GM19043 (cell line): Measurements from ENCODE around the gene ESYT1.
A peak's percentile ranks its signal among the peaks of the same experiment; 100 is the strongest.

Source experiments
- ATAC-seq: cut with Tn5 transposase; IDR thresholded peaks from one replicate; pipeline ENCODE4 v1.9.1; 2021; ENCODE audit warnings: low read depth; ENCODE audit not compliant: unreplicated experiment

ESYT1 gene

GRCh38 chr12:56127888-56128669 lies at the start of gene ESYT1:
ESYT1 (plus strand) TSS chr12:56128267; CDS start chr12:56128320, 53 bp downstream.
- peak; percentile 85 for ATAC-seq

GRCh38 chr12:56078427-56078826 lies 49.6 kb upstream of the ESYT1 start:
- ATAC-seq = no peak

- ATAC-seq = peak; percentile 75
These were observed 48.9 kb upstream of the ESYT1 start for GRCh38 chr12:56078931-56079722.

GRCh38 chr12:56079723-56080555 lies 48.1 kb upstream of the ESYT1 start, which contains the start of gene ERBB3:
ERBB3 (plus strand) TSS chr12:56080165; CDS start chr12:56080301, 136 bp downstream.
- peak; percentile 29 for ATAC-seq

- ATAC-seq = no peak
These were observed 47.4 kb upstream of the ESYT1 start for GRCh38 chr12:56080556-56081138.

- ATAC-seq = no peak
These were observed 46.4 kb upstream of the ESYT1 start for GRCh38 chr12:56081393-56082347.

- no peak for ATAC-seq
These were observed 45.7 kb upstream of the ESYT1 start for GRCh38 chr12:56082382-56082781.

- ATAC-seq = no peak
These were observed 45.1 kb upstream of the ESYT1 start for GRCh38 chr12:56082967-56083366.

GRCh38 chr12:56084958-56085543 lies 43.0 kb upstream of the ESYT1 start:
- ATAC-seq = no peak

- no peak for ATAC-seq
These were observed 42.0 kb upstream of the ESYT1 start for GRCh38 chr12:56086096-56086495.

GRCh38 chr12:56086608-56087007 lies 41.5 kb upstream of the ESYT1 start:
- ATAC-seq = no peak

- no peak for ATAC-seq
These were observed 40.8 kb upstream of the ESYT1 start for GRCh38 chr12:56087220-56087619.

- ATAC-seq = no peak
These were observed 30.3 kb upstream of the ESYT1 start for GRCh38 chr12:56097738-56098137.

GRCh38 chr12:56098592-56098991 lies 29.5 kb upstream of the ESYT1 start:
- no peak for ATAC-seq

GRCh38 chr12:56099787-56100186 lies 28.3 kb upstream of the ESYT1 start:
- ATAC-seq = no peak

GRCh38 chr12:56101045-56101444 lies 27.0 kb upstream of the ESYT1 start:
- no peak for ATAC-seq

- ATAC-seq = no peak
These were observed 25.4 kb upstream of the ESYT1 start for GRCh38 chr12:56102683-56103065.

GRCh38 chr12:56103066-56103711 lies 24.9 kb upstream of the ESYT1 start:
- no peak for ATAC-seq

GRCh38 chr12:56103823-56104108 lies 24.3 kb upstream of the ESYT1 start:
- no peak for ATAC-seq
